ENCODE results near the gene CHRNA7. TPM values are rescaled to one million over a fixed set of nuclear protein-coding genes. Genes with fewer than 3 reads are reported as not detected.
A peak's percentile ranks its signal among the peaks of the same experiment; 100 is the strongest.
"Not testable (repeated sequence)": the region's sequence is repeated elsewhere in the genome, so short reads cannot be mapped to it uniquely, and the experiment has no call there.

Gene CHRNA7
- total and polyA plus RNA-seq, 12 donors, result 0.44 to 2.7 (median 1.1) TPM; not detected in 1

DNA sequence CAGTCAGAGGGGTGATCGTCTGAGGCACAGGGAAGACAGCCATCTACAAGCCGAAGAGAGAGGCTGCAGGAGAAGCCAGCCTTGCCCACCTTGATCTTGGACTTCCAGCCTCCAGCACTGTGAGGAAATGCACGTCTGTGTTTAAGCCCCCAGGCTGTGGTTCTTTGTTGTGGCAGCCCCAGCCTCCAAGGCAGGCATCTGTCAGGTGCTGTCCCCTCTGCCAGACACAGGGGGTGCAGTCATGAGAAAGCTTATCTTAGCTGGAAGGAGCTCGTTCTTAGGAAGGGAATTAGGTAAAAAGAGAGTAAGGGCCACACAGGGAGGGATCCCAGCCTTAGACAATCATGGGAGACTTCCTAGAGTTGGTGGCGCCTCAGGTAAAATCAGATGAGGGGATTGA lies 150.3 kb downstream of the CHRNA7 start:
- DNase-seq; H3K36me3 ChIP-seq; ATAC-seq; H3K9me3 ChIP-seq; H3K27me3 ChIP-seq; intact Hi-C loops (cut with DNase I); H3K4me1 ChIP-seq; H3K27ac ChIP-seq; H3K4me3 ChIP-seq: not testable (repeated sequence)
- no CpG with 5 or more reads among the region's 5 CpGs for WGBS, 2 donors

DNA sequence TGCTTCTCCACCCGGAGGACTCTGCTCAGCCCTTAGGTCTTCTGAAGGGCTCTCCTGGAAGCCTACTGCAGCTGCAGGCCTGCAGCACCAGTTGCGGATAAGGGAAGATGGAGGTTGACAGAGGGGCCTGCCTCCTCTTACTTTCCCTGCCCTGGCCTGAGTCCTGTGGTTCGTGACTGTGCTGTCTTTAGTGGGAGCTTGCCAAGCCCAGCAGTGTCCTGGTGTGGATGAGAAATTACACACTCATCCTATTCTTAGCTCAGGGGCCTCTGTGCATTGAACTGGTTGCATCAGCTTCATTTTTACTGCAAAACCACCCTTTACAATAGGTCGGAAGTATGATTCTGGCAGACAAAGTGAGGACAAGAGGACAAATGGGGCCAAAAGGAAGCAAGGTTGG lies 163.5 kb downstream of the CHRNA7 start:
- H3K27me3 ChIP-seq; H3K36me3 ChIP-seq; intact Hi-C loops (cut with DNase I); H3K9me3 ChIP-seq; H3K4me1 ChIP-seq; H3K4me3 ChIP-seq; H3K27ac ChIP-seq; DNase-seq: not testable (repeated sequence)
- WGBS, 2 donors, result no CpG with 5 or more reads among the region's 4 CpGs
- ATAC-seq, result peak in 3 of 8 donors; percentile 33 to 57 (median 55)

DNA sequence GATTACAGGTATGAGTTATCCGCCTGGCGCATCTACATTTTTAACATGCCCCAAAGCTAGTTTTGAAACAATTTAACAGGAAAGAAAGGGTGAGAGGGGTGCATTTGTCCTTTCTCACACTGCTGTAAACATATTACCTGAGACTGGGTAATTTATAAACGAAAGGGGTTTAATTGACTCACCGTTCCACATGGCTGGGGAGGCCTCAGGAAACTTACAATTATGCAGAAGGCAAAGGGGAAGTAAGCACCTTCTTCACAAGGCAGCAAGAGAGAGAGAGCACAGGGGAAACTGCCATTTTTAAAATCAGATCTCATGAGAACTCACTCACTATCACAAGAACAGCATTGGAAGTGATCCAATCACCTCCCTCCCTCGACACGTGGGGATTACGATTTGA lies 165.9 kb downstream of the CHRNA7 start:
- H3K36me3 ChIP-seq; H3K4me1 ChIP-seq; H3K27me3 ChIP-seq; DNase-seq; H3K27ac ChIP-seq; H3K4me3 ChIP-seq; H3K9me3 ChIP-seq; intact Hi-C loops (cut with DNase I); ATAC-seq: not testable (repeated sequence)
- 46 to 58% methylated on average over 3 of the region's 7 CpGs for WGBS, 2 donors

DNA sequence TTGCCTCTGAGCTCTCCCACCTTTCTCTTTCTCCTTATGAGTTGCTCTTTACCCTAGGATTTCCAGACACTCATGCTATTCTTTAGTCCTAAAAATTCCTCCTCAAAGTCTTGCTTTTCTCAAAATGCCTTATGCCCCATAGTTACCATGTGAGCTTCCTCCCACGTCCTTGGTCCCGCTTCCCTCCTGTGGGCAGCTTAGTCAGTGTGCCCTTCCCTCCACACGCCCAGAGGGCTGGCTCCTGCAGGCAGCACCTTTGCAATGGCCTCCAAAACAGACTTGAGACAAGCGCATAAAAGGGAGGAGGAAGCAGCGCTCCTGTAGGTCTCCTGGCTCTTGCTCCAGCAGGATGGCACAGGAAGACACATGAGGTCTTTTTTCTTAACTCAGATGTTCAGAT lies 168.6 kb downstream of the CHRNA7 start:
- WGBS, 2 donors, result 80 to 87% methylated on average over 2 to 3 of the region's 5 CpGs
- H3K4me1 ChIP-seq; H3K4me3 ChIP-seq; H3K27me3 ChIP-seq; intact Hi-C loops (cut with DNase I); DNase-seq; H3K9me3 ChIP-seq; H3K27ac ChIP-seq; ATAC-seq; H3K36me3 ChIP-seq: not testable (repeated sequence)

DNA sequence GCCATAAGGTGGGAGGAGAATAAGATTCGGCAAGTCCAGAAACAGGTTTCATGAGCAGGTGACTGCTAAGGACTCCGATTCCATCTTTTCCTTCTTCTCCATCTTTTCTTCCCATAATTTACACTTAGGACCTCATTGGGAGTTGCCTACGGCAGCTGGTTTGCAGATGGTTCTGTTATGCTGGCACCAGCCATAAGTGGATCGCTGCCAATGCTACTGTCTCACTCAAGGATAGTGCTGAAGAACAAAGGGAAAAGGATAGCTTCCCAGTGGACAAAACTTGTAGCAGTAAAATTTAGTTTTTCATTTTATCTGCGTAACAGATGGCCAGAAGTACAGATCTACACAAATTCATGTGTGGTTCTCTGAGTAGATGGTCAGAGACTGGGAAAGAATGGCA lies 178.8 kb downstream of the CHRNA7 start:
- ATAC-seq; H3K4me3 ChIP-seq; H3K9me3 ChIP-seq; intact Hi-C loops (cut with DNase I); DNase-seq; H3K4me1 ChIP-seq; H3K27me3 ChIP-seq; H3K27ac ChIP-seq; H3K36me3 ChIP-seq: not testable (repeated sequence)
- WGBS, 2 donors, result no CpG with 5 or more reads among the region's 5 CpGs

DNA sequence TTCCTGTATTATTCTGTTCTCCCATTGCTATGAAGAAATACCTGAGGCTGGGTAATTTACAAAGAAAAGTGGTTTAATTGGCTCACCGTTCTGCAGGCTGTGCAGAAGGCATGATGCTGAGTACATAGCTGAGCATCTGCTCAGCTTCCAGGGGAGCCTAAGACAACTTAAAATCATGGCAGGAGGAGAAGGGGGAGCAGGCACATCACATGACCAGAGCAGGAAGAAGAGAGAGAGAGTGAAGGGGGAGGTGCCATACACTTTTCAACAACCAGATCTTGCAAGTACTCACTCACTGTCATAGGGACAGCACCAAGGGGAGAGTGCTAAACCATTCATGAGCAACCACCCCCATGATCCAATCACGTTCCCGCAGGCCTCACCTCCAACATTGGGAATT lies 188.4 kb downstream of the CHRNA7 start:
- intact Hi-C loops (cut with DNase I), result no loop called here
- ATAC-seq (no peak), DNase-seq (no peak)
- peaks cover 0 to 33% (median 12%) of the 10 kb centered on the region in 11 donors for H3K9me3 ChIP-seq
- H3K4me1 ChIP-seq, result no peaks in the 10 kb centered on the region
- H3K27ac ChIP-seq, result no peak overlapping the region
- peaks cover 0 to 4% (median 0%) of the 10 kb centered on the region in 7 donors for H3K27me3 ChIP-seq
- H3K4me3 ChIP-seq, result no peak overlapping the region
- TF ChIP-seq, protein P1, sequence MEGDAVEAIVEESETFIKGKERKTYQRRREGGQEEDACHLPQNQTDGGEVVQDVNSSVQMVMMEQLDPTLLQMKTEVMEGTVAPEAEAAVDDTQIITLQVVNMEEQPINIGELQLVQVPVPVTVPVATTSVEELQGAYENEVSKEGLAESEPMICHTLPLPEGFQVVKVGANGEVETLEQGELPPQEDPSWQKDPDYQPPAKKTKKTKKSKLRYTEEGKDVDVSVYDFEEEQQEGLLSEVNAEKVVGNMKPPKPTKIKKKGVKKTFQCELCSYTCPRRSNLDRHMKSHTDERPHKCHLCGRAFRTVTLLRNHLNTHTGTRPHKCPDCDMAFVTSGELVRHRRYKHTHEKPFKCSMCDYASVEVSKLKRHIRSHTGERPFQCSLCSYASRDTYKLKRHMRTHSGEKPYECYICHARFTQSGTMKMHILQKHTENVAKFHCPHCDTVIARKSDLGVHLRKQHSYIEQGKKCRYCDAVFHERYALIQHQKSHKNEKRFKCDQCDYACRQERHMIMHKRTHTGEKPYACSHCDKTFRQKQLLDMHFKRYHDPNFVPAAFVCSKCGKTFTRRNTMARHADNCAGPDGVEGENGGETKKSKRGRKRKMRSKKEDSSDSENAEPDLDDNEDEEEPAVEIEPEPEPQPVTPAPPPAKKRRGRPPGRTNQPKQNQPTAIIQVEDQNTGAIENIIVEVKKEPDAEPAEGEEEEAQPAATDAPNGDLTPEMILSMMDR (IDR thresholded peaks at IDR 0.05), result no peak
- WGBS, 2 donors, result 34 to 69% methylated on average over 3 of the region's 3 CpGs
- no peaks in the 10 kb centered on the region for H3K36me3 ChIP-seq

Other genes starting within 250 kb of the CHRNA7 start
- 1 to 10 TPM in 5 of 10 donors, under 1 TPM in 5; 0.33 to 1.8 (median 1.1) TPM for gene OTUD7A, start 159.8 kb upstream of the CHRNA7 start, total RNA-seq
- gene OTUD7A, start 159.8 kb upstream of the CHRNA7 start, polyA plus RNA-seq, result 1 to 10 TPM in 1 of 2 donors, under 1 TPM in 1; 0.33 to 1.2 TPM